GM19463 (cell line): ENCODE data around the gene RYK.

Experiments used
- ATAC-seq: cut with Tn5 transposase; IDR thresholded peaks from one replicate; pipeline ENCODE4 v1.9.1; 2021; ENCODE audit warnings: mild to moderate bottlenecking, moderate library complexity; ENCODE audit not compliant: unreplicated experiment

RYK gene

DNA sequence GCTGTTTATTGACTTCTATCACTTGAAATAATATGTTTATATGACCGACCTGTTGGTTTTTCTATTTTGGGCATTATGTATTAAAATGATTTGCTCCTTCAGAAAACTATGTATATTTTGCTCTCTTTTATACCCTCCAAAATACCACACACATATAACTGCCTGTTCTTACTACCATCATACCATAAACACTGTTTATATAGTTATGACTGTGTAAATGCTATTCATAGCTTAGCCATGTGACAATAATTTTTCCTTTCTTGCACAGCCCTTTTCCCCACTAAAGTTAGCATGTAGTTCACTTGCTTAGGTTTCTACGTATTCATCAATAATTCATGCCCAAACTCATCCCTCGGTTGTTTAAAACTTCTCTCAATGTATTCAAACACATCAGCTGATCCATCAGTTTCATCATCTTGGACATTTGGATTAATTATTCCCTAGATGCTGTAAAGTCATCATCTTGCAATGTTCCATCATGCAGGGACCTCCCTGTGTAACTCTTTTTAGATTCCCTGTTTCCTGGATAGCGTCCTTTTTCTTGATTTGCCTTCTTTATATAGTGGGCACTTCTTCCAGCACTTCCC lies 8.2 kb upstream of the RYK start:
- ATAC-seq, result no peak

DNA sequence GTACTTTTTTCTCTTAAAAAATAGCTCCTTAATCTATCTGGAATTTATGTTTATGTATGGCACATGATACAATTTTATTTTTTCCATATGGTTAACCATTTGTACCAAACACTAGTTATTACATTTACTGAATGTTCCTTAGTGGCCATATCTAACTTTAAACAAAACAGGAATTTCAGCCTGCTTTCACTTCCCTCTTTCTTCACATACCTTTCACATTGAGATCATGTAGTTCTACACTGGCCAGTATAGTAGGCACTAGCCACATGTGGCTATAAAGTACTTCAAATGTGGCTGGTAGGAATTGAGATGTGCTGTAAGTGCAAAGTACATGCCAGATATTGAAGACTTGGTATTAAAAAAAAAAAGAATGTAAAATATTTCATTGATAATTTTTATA lies 4.7 kb upstream of the RYK start:
- ATAC-seq, result no peak

- no peak for ATAC-seq
These were observed 3.0 kb upstream of the RYK start for GRCh38 chr3:134253475-134254226.

DNA sequence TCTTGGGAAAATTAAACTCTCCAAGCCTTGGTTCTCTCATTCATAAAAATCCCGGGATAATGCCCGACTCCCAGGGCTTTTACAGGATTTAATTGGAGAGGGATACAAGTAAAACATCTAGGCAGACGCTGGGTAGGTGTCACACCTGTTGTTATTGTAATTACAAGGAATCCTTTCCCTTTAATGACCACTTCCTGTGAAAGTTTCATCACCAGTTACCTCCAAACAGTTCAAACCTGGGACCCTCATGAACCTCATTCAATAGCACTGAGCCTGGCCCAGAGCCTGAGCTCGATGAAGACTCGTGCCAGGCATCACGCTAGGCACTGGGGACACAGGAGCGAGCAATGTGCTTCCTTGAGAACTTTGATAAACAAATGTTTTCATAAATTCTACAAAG lies 2.1 kb upstream of the RYK start:
- no peak for ATAC-seq

DNA sequence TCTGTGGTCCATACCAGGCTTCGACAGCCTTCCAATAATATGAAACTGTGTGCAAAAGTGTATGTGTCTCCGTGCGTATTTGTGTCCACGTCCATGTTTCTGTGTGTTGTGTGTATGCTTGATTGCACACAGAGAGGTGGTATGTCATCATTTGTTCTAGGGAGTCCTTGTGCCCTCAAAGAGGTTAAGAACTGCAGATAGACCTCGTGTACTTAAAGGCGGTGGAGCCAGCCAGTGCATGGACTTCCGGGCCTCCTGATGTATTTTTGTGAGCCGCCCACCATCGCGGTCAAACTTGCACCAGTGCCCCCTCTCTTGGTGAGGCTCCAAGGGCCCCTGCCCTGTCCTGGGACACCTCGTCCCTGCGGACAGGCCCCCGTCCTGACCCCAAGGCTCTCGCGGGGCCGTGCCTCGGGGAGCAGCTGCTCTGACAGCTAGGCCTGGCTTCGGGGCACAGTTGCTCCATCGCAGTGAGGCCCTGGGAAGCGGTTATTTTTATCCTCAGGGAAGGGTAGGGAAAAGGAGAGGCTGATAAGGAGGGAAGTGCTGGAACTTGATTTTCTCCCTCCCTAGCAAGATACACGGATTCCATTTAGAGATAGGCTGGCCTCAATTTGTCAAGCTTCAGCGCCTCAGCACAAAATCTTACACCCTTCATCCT lies 1.2 kb upstream of the RYK start:
- no peak for ATAC-seq

- peak; percentile 47 for ATAC-seq
These were observed 533 bp downstream of the RYK start for GRCh38 chr3:134249935-134250716.

GRCh38 chr3:134249296-134249841 lies 1.3 kb downstream of the RYK start:
- no peak for ATAC-seq

DNA sequence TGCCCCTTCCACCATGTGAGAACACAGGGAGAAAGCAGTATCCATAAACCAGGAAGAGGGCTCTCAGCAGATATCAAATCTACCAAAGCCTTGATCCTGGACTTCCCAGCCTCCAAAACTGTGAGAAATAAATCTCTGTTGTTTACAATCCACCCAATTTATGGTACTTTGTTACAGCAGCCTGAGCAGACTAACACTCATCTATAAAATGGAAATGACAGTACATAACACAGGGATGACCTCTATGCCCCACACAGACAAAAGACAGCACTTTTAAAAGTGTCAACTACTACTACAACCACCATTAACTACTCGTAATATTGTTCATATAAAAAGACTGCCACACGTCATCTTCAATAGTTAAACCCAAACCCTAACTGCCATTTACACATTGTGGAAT lies 5.7 kb downstream of the RYK start:
- no peak for ATAC-seq

- no peak for ATAC-seq
These were observed 7.7 kb downstream of the RYK start for GRCh38 chr3:134242649-134243617.

- ATAC-seq, result peak; percentile 58
These were observed 11.1 kb downstream of the RYK start for GRCh38 chr3:134239538-134239937.

DNA sequence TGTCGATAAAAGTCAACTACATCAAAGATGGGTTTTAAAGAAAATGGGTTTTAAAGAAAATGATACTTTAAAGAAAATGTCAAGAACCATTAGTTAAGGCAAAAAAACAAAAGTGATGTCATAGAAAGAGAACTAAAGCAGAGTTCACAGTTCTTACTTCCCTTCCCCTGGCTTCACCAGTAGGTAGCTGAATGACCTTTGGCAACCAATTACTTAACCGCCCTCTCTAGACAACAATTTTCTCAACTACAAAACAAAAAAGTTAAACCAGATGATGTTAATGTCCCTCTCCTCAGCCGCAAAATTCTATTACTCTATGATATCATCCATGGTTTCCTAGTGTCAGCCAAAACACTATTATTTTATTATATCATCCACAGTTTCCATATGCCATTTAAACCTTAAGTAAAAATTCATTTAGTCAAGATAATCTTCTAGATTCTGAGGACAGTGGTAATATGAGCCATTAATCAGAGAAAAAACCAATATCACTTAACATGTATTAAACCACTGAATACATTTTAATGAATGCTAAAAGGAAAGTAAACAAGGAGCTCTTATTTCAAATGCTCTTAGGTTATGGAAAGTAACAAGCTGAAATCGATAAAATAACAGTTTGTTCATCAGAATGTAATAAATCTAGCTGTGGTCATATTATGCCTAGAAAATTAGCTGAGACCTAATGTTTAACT lies 13.1 kb downstream of the RYK start:
- no peak for ATAC-seq

DNA sequence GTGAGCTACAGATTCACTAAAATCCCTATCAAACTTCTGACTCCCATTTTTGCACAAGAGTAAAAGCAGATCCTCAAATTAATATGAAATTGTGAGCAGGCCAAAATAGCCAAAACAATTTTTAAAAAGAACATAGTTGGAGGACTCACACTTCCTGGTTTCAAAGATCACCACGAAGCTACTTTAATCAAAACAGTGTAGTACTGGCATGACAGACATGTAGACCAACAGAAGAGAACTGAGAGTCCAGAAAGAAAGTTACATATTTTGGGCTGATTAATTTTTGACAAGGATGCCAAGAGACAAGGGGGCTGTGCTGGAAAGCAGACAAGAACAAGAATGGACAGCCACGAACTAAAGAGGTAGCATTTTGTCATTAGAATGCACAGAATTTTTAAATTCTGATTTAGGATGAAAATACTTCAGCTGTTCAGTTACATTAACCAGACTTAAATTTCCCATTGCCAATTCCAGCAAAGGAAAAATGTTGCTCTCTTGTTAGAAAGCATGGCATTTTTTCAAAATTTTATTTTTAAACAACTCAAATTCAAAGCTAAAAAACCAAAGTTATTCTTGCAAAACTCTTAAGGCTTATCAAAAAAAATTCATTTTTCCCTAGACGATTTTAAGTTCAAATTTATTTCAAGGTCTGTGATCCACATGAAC lies 14.0 kb downstream of the RYK start:
- peak; percentile 56 for ATAC-seq

GRCh38 chr3:134235577-134236076 lies 15.0 kb downstream of the RYK start:
- ATAC-seq, result no peak

- no peak for ATAC-seq
These were observed 17.7 kb downstream of the RYK start for GRCh38 chr3:134232951-134233350.

DNA sequence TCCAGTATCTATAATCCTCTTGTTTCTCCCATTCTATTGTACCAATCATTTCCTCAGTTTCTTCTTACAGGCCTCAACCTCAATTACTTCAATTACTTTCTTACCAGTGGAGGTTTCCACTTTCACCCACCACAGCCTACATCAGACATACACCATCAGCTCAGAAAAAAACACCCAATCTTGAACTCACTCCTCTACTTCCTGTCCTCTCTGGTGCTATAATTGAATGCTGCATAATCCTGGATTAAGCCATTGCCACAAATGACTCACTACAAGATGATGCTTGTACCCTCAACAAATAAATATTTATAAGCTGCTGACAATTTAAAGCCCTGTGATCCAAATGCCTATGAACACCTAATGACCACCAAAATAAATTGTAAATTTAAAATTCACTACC lies 18.5 kb downstream of the RYK start:
- no peak for ATAC-seq

- no peak for ATAC-seq
These were observed 19.5 kb downstream of the RYK start for GRCh38 chr3:134231131-134231530.

- ATAC-seq, result no peak
These were observed 21.6 kb downstream of the RYK start for GRCh38 chr3:134229038-134229437.

DNA sequence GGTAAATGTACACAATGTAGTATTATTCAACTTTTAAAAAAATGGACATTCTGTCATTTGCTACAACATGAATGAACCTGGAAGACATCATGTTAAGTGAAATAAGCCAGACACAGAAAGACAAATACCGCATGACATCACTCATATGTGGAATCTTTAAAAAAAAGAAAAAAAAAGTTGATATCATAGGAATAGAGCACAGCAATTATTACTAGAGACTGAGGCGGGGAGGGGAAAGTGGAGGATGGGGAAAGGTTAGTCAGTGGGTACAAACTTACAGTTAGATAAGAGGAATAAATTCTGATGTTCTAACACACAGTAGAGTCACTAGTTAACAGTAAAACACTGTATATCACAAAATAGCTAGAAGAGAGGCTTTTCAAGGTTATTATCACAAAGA lies 22.2 kb downstream of the RYK start:
- ATAC-seq, result no peak

GRCh38 chr3:134228035-134228434 lies 22.6 kb downstream of the RYK start:
- no peak for ATAC-seq
